Measurements from ENCODE around the gene HIP1.

DNA sequence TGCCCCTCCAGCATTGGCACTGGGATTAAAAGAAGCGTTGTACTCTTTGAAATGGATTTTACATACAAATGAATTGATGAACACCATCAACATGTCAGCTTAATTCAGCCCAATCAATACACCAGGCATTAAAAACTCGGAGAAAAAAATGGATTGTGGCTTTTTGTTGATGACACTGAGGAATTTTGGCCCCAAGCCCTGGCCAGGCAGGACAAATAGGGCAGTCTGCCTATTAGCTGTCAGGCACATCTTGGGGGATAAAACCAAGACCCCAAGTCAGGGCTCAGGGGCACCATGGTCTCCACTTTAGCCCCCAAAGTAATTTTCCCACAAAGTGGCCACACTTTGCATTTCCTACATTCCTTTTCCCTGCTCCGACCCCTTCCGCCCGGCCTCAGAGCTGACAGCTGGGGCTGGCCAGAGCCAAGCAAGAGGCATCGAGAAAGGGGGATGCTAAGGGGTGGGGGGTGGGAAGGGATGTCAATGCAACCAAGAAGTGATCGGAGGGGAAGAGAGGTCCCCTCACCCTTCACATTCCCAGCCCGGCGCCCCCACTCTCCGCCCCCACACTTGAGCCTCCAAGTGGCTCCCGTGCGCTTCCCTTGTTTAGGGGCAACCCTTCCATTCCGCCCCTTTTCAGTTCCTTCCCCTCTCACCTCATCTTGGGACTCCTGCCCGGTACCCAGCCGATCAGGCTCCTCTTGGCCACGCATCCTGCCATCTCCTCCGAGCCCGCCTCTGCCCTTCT lies 711 bp downstream of the HIP1 start:
- no peak for TF ChIP-seq POLR2AphosphoS5 (IDR thresholded peaks at IDR 0.05)
- TF ChIP-seq, protein P1, sequence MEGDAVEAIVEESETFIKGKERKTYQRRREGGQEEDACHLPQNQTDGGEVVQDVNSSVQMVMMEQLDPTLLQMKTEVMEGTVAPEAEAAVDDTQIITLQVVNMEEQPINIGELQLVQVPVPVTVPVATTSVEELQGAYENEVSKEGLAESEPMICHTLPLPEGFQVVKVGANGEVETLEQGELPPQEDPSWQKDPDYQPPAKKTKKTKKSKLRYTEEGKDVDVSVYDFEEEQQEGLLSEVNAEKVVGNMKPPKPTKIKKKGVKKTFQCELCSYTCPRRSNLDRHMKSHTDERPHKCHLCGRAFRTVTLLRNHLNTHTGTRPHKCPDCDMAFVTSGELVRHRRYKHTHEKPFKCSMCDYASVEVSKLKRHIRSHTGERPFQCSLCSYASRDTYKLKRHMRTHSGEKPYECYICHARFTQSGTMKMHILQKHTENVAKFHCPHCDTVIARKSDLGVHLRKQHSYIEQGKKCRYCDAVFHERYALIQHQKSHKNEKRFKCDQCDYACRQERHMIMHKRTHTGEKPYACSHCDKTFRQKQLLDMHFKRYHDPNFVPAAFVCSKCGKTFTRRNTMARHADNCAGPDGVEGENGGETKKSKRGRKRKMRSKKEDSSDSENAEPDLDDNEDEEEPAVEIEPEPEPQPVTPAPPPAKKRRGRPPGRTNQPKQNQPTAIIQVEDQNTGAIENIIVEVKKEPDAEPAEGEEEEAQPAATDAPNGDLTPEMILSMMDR (IDR thresholded peaks at IDR 0.05), result no peak
- no peak for TF ChIP-seq POLR2A (IDR thresholded peaks at IDR 0.05)
- no peak for TF ChIP-seq EP300 (IDR thresholded peaks at IDR 0.05)

Measured in sigmoid colon (tissue), 4 donors.